Measurements from ENCODE around the gene ASF1A. TPM values are rescaled to one million over a fixed set of nuclear protein-coding genes. Genes with fewer than 3 reads are reported as not detected.

Gene ASF1A
- total and polyA plus RNA-seq, 9 of the 15 experiments (the other 6 are each of a cell fraction or from before 2014, with no cell fraction given): 31.5 to 45.3 (median 34.8) TPM

DNA sequence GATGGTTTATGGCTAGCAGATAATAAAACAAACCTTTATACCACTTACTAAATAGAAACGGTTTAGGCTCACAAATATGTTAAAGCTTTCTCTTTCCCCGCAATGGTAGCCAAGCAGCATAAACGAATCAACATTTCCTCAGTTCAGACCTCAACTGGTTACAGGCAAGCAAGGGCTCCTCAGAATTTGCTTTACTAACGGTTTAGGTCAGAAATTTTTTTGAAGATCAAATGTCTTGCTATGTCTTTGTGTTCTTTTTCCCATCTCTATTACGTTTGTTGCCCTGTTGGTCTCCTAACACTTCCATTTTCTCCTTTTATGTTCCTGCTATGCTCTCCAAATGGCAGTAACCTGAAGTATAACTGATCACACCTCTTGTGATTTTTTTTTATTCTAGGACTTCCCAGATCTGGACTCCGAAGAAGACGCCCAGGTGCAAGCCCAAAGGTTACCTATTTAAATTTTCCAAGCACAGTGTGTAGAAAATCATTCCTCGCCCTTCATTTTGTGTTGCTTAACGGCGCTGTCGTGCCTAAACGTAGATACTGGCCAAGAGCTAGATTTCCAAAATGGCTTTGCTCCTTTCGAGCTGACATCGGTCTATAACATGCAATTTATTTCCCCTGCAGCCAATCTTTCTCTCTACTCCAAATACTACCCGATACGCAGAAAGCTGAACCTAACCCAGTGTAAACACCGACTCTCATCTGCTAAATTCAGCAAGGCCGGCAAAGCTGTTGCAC is 717 bp upstream of the ASF1A start (continued):
- TF ChIP-seq ETS1 (conservative IDR thresholded peaks at IDR 0.05; ENCODE audit: control insufficient read depth, low read depth, low read length): no peak
- TF ChIP-seq CBX3 (IDR thresholded peaks at IDR 0.05; ENCODE audit: borderline replicate concordance in 1 of 2, low read length in 2 of 2): no peak
- no peak for TF ChIP-seq PATZ1 (CRISPR knock-in tag; IDR thresholded peaks at IDR 0.05; ENCODE audit: borderline replicate concordance)
- no peak for TF ChIP-seq ZNF133 (CRISPR knock-in tag; IDR thresholded peaks at IDR 0.05)
- TF ChIP-seq SMAD2 (IDR thresholded peaks at IDR 0.05; ENCODE audit: low read depth, low read length): no peak
- TF ChIP-seq ZNF76 (CRISPR knock-in tag; IDR thresholded peaks at IDR 0.05; ENCODE audit: borderline replicate concordance): no peak
- no peak for TF ChIP-seq POLR3A (IDR thresholded peaks at IDR 0.05; ENCODE audit: borderline replicate concordance, extremely low read depth, insufficient read depth, insufficient read length)
- TF ChIP-seq CHD1 (IDR thresholded peaks at IDR 0.05; ENCODE audit: low read length): peak; percentile 43
- TF ChIP-seq, protein P1, sequence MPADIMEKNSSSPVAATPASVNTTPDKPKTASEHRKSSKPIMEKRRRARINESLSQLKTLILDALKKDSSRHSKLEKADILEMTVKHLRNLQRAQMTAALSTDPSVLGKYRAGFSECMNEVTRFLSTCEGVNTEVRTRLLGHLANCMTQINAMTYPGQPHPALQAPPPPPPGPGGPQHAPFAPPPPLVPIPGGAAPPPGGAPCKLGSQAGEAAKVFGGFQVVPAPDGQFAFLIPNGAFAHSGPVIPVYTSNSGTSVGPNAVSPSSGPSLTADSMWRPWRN (IDR thresholded peaks at IDR 0.05; ENCODE audit: low read depth): 0 out of 2 replicates have a peak, but pooled peaks have one; percentile 26
- no peak for TF ChIP-seq ERF (CRISPR knock-in tag; IDR thresholded peaks at IDR 0.05)
- TF ChIP-seq SAP30 (IDR thresholded peaks at IDR 0.05; ENCODE audit: borderline replicate concordance, insufficient read depth, low read depth, low read length, poor library complexity, severe bottlenecking): peak; percentile 38
- no peak for TF ChIP-seq HIVEP1 (CRISPR knock-in tag; IDR thresholded peaks at IDR 0.05)
- no peak for TF ChIP-seq RBM14 (IDR thresholded peaks at IDR 0.05; ENCODE audit: borderline replicate concordance, insufficient read depth, low read depth, low read length)
- 0 out of 2 replicates have a peak, but pooled peaks have one; percentile 2 for TF ChIP-seq TAL1 (IDR thresholded peaks at IDR 0.05)
- no peak for TF ChIP-seq POLR3G (IDR thresholded peaks at IDR 0.05; ENCODE audit: extremely low read depth, insufficient read length, insufficient replicate concordance)
- no peak for TF ChIP-seq ATF7 (IDR thresholded peaks at IDR 0.05)
- no peak for TF ChIP-seq COPS2 (conservative IDR thresholded peaks at IDR 0.05)
- TF ChIP-seq SLC30A9 (CRISPR knock-in tag; IDR thresholded peaks at IDR 0.05): no peak
- TF ChIP-seq ZNF263 (CRISPR knock-in tag; IDR thresholded peaks at IDR 0.05; ENCODE audit: borderline replicate concordance): no peak
- no peak for TF ChIP-seq ZNF445 (CRISPR knock-in tag; IDR thresholded peaks at IDR 0.05; ENCODE audit: low read depth)
- no peak for TF ChIP-seq ESRRB (CRISPR knock-in tag; IDR thresholded peaks at IDR 0.05; ENCODE audit: borderline replicate concordance)
- TF ChIP-seq NFIX (CRISPR knock-in tag; IDR thresholded peaks at IDR 0.05; ENCODE audit: low read depth): no peak
- TF ChIP-seq ZNF253 (CRISPR knock-in tag; conservative IDR thresholded peaks at IDR 0.05): peak; percentile 69; the same call in 1 of the 2 replicates
- no peak for TF ChIP-seq NELFE (IDR thresholded peaks at IDR 0.05; ENCODE audit: insufficient read depth, insufficient read length)
- no peak for TF ChIP-seq KHSRP (IDR thresholded peaks at IDR 0.05)
- no peak for TF ChIP-seq RBM15 (IDR thresholded peaks at IDR 0.05; ENCODE audit: insufficient read depth, low read length)
